WTC11 (cell line): ENCODE data around the gene REPIN1.
A peak's percentile ranks its signal among the peaks of the same experiment; 100 is the strongest.

Experiments used
- CTCF ChIP-seq: fragments of 200-600 bp; IDR thresholded peaks from 2 replicates; pipeline ENCODE4 v1.8.0; 2022; ENCODE audit warnings: antibody characterized with exemption
- FOXP1 ChIP-seq: sonication (generic); formaldehyde crosslinking; IDR thresholded peaks from 2 replicates; pipeline ENCODE4 v1.8.0; 2022; ENCODE audit warnings: missing genetic modification reagents, mild to moderate bottlenecking, moderate library complexity, borderline replicate concordance
- IRF2 ChIP-seq: sonication (generic); formaldehyde crosslinking; IDR thresholded peaks from 2 replicates; pipeline ENCODE4 v1.8.0; 2022; ENCODE audit warnings: low read depth, missing genetic modification reagents, borderline replicate concordance
- MAX ChIP-seq: sonication (generic); formaldehyde crosslinking; IDR thresholded peaks from 2 replicates; pipeline ENCODE4 v1.8.0; 2022; ENCODE audit warnings: mild to moderate bottlenecking, missing genetic modification reagents
- NFYB ChIP-seq: sonication (generic); formaldehyde crosslinking; conservative IDR thresholded peaks from 2 replicates; pipeline ENCODE4 v1.8.0; 2022; ENCODE audit warnings: low read depth, missing genetic modification reagents
- NR1H2 ChIP-seq: sonication (generic); formaldehyde crosslinking; IDR thresholded peaks from 2 replicates; pipeline ENCODE4 v1.9.0; 2021; ENCODE audit warnings: mild to moderate bottlenecking, moderate library complexity, missing genetic modification reagents
- NR3C1 ChIP-seq: sonication (generic); formaldehyde crosslinking; conservative IDR thresholded peaks from 2 replicates; pipeline ENCODE4 v1.8.1; 2023; ENCODE audit warnings: low read depth, mild to moderate bottlenecking, missing genetic modification reagents
- TCF7 ChIP-seq: sonication (generic); formaldehyde crosslinking; IDR thresholded peaks from 2 replicates; pipeline ENCODE4 v1.8.0; 2022; ENCODE audit warnings: mild to moderate bottlenecking, low read depth, missing genetic modification reagents, moderate library complexity

- TF ChIP-seq CTCF (no peak), TCF7 (CRISPR knock-in tag) (no peak), IRF2 (no peak), NFYB (CRISPR knock-in tag) (no peak), FOXP1 (CRISPR knock-in tag) (no peak), MAX (CRISPR knock-in tag) (peak; percentile 56; the same call in 1 of the 2 replicates), NR3C1 (CRISPR knock-in tag) (no peak), NR1H2 (no peak)
Measured at GRCh38 chr7:150401861-150402631, 33.4 kb downstream of the REPIN1 start.
